Measurements from ENCODE around the gene EOGT.

The EOGT gene

GRCh38 chr3:68945225-68945624 is 68.3 kb downstream of the EOGT start:
- H3K27me3 Mint-ChIP-seq, result peaks cover 32% of the 10 kb centered on the region

GRCh38 chr3:68943753-68944500 is 69.6 kb downstream of the EOGT start:
- no peaks in the 10 kb centered on the region for H3K9me3 Mint-ChIP-seq
- H3K4me3 Mint-ChIP-seq, result no peak overlapping the region
- DNase-seq, result no peak
- no peaks in the 10 kb centered on the region for H3K4me1 Mint-ChIP-seq
- H3K27me3 Mint-ChIP-seq, result peaks cover 35% of the 10 kb centered on the region
- ATAC-seq, result no peak
- no peak overlapping the region for H3K27ac Mint-ChIP-seq

More at GRCh38 chr3:68945225-68945624, 68.3 kb downstream of the EOGT start:
- Mint-ChIP-seq H3K4me3 (no peak overlapping the region), H3K4me1 (no peaks in the 10 kb centered on the region), H3K27ac (no peak overlapping the region), H3K9me3 (no peaks in the 10 kb centered on the region)
- ATAC-seq (no peak), DNase-seq (no peak)

- Mint-ChIP-seq H3K9me3 (no peaks in the 10 kb centered on the region), H3K27me3 (peaks cover 44% of the 10 kb centered on the region), H3K4me3 (no peak overlapping the region), H3K27ac (no peak overlapping the region), H3K4me1 (no peaks in the 10 kb centered on the region)
- no peak for DNase-seq
- no peak for ATAC-seq
Measured at GRCh38 chr3:68941055-68941454, 72.4 kb downstream of the EOGT start.

- peaks cover 9% of the 10 kb centered on the region for H3K4me1 Mint-ChIP-seq
- DNase-seq (no peak), ATAC-seq (no peak)
- H3K9me3 Mint-ChIP-seq, result no peaks in the 10 kb centered on the region
- no peak overlapping the region for H3K27ac Mint-ChIP-seq
- no peak overlapping the region for H3K4me3 Mint-ChIP-seq
- peaks cover 73% of the 10 kb centered on the region for H3K27me3 Mint-ChIP-seq
Measured at GRCh38 chr3:68936856-68937255, 76.6 kb downstream of the EOGT start.

GRCh38 chr3:68935778-68936177 is 77.7 kb downstream of the EOGT start:
- ATAC-seq (no peak), DNase-seq (no peak)
- Mint-ChIP-seq H3K4me1 (peaks cover 17% of the 10 kb centered on the region), H3K27me3 (peaks cover 73% of the 10 kb centered on the region), H3K4me3 (no peak overlapping the region), H3K9me3 (no peaks in the 10 kb centered on the region), H3K27ac (no peak overlapping the region)

GRCh38 chr3:68931406-68932149 is 81.9 kb downstream of the EOGT start:
- DNase-seq, result no peak
- peaks cover 72% of the 10 kb centered on the region for H3K27me3 Mint-ChIP-seq
- peak overlapping the region; percentile 43 to 53 for H3K4me3 Mint-ChIP-seq
- no peaks in the 10 kb centered on the region for H3K9me3 Mint-ChIP-seq
- ATAC-seq, result peak; percentile 54
- no peak overlapping the region for H3K27ac Mint-ChIP-seq
- H3K4me1 Mint-ChIP-seq, result peaks cover 18% of the 10 kb centered on the region
